ENCODE results near the gene STAT5B. TPM values are rescaled to one million over a fixed set of nuclear protein-coding genes. Genes with fewer than 3 reads are reported as not detected.

Gene STAT5B
- total and polyA plus RNA-seq, 9 of the 15 experiments (the other 6 are each of a cell fraction or from before 2014, with no cell fraction given), result 20.8 to 176 (median 92.4) TPM

- H4K20me1 ChIP-seq (replicated peaks; ENCODE audit: control insufficient read depth, insufficient read depth, low read length), result no peaks in the 10 kb centered on the region
- no peak overlapping the region for H3K4me2 ChIP-seq (ENCODE audit: insufficient read depth, low read length)
- in situ Hi-C loops (cut with MboI), result no loop called here
- DNase-seq (ENCODE audit: extremely low read depth in 1 of 4, low spot score in 3 of 4) (no peak), FAIRE-seq (no peak), ATAC-seq (no peak)
- peak; percentile 10 for TF ChIP-seq MEIS2 (IDR thresholded peaks at IDR 0.05; ENCODE audit: partially characterized antibody)
- no peak for TF ChIP-seq ATF2 (CRISPR knock-in tag; IDR thresholded peaks at IDR 0.05)
- H3K27ac ChIP-seq (ENCODE audit: extremely low read depth, low read depth, low read length), result no peak overlapping the region
- H3K79me2 ChIP-seq (ENCODE audit: control insufficient read depth, insufficient read depth, low read length), result no peaks in the 10 kb centered on the region
- ChIA-PET POLR2A (interaction anchor here (1.3 kb wide), 1 partner anchor 52 kb away, joined by 3 read pairs; no protein-coding TSS in a partner anchor), CTCF (ENCODE audit: low intra/inter-chr PET ratio) (no interaction called here)
- H3K9me1 ChIP-seq (ENCODE audit: control insufficient read depth, insufficient read depth, low read length), result no peaks in the 10 kb centered on the region
- H3K27me3 ChIP-seq (ENCODE audit: control insufficient read depth in 2 of 2, insufficient read depth in 2 of 2, low read length in 2 of 2), result no peaks in the 10 kb centered on the region
- H3K4me3 ChIP-seq, result no peak overlapping the region
- H2AFZ ChIP-seq (ENCODE audit: low read depth, low read length), result no peak overlapping the region
- peaks cover 92% of the 10 kb centered on the region for H3K36me3 ChIP-seq (ENCODE audit: control insufficient read depth, insufficient read depth, low read length)
- WGBS (ENCODE audit: insufficient coverage, low coverage, missing lambda C conversion rate), result 93% methylated on average over 2 of the region's 2 CpGs
- intact Hi-C loops (cut with micrococcal nuclease), result no loop called here
- no TSS peak for BruUV-seq (replicated peaks)
- no peaks in the 10 kb centered on the region for H3K9me3 ChIP-seq (replicated peaks; ENCODE audit: control insufficient read depth, insufficient read depth, low read depth, low read length)
- no peak overlapping the region for H3K9ac ChIP-seq (ENCODE audit: insufficient read depth in 1 of 2, low read depth in 2 of 2, low read length in 2 of 2)
- peaks cover 15% of the 10 kb centered on the region in 2 experiments; a peak in 4 of 5 replicates for H3K4me1 ChIP-seq (replicated peaks in 1 of 2; ENCODE audit: control insufficient read depth in 2 of 2, insufficient read depth in 2 of 2, low read length in 2 of 2)
Observed at GRCh38 chr17:42203354-42203753, 72.8 kb downstream of the STAT5B start.

- no peak for ATAC-seq
Observed at GRCh38 chr17:42202696-42203095, 73.5 kb downstream of the STAT5B start.

More at GRCh38 chr17:42202696-42203095, 73.5 kb downstream of the STAT5B start:
- Histone ChIP-seq H2AFZ (ENCODE audit: low read depth, low read length) (no peak overlapping the region), H3K9ac (ENCODE audit: insufficient read depth in 1 of 2, low read depth in 2 of 2, low read length in 2 of 2) (no peak overlapping the region), H4K20me1 (replicated peaks; ENCODE audit: control insufficient read depth, insufficient read depth, low read length) (no peaks in the 10 kb centered on the region), H3K27ac (ENCODE audit: extremely low read depth, low read depth, low read length) (no peak overlapping the region), H3K27me3 (ENCODE audit: control insufficient read depth in 2 of 2, insufficient read depth in 2 of 2, low read length in 2 of 2) (no peaks in the 10 kb centered on the region), H3K4me2 (ENCODE audit: insufficient read depth, low read length) (no peak overlapping the region), H3K4me3 (no peak overlapping the region), H3K36me3 (ENCODE audit: control insufficient read depth, insufficient read depth, low read length) (peaks cover 87% of the 10 kb centered on the region), H3K4me1 (replicated peaks in 1 of 2; ENCODE audit: control insufficient read depth in 2 of 2, insufficient read depth in 2 of 2, low read length in 2 of 2) (peaks cover 15% of the 10 kb centered on the region in 2 experiments; a peak in 4 of 5 replicates), H3K79me2 (ENCODE audit: control insufficient read depth, insufficient read depth, low read length) (no peaks in the 10 kb centered on the region), H3K9me3 (replicated peaks; ENCODE audit: control insufficient read depth, insufficient read depth, low read depth, low read length) (no peaks in the 10 kb centered on the region), H3K9me1 (ENCODE audit: control insufficient read depth, insufficient read depth, low read length) (no peaks in the 10 kb centered on the region)
- no peak for DNase-seq (ENCODE audit: extremely low read depth in 1 of 4, low spot score in 3 of 4)
- ChIA-PET CTCF (ENCODE audit: low intra/inter-chr PET ratio) (no interaction called here), POLR2A (interaction anchor here (1.3 to 1.4 kb wide), 2 partner anchors 23 to 52 kb away, joined by 3 read pairs; no protein-coding TSS in a partner anchor)
- in situ Hi-C loops (cut with MboI) (no loop called here), intact Hi-C loops (cut with micrococcal nuclease) (no loop called here)
- TF ChIP-seq KLF1 (tag; IDR thresholded peaks at IDR 0.05) (no peak), ZNF79 (CRISPR knock-in tag; IDR thresholded peaks at IDR 0.05; ENCODE audit: low read depth) (no peak)
- TF ChIP-seq, protein P1, sequence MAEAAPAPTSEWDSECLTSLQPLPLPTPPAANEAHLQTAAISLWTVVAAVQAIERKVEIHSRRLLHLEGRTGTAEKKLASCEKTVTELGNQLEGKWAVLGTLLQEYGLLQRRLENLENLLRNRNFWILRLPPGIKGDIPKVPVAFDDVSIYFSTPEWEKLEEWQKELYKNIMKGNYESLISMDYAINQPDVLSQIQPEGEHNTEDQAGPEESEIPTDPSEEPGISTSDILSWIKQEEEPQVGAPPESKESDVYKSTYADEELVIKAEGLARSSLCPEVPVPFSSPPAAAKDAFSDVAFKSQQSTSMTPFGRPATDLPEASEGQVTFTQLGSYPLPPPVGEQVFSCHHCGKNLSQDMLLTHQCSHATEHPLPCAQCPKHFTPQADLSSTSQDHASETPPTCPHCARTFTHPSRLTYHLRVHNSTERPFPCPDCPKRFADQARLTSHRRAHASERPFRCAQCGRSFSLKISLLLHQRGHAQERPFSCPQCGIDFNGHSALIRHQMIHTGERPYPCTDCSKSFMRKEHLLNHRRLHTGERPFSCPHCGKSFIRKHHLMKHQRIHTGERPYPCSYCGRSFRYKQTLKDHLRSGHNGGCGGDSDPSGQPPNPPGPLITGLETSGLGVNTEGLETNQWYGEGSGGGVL (CRISPR knock-in tag; IDR thresholded peaks at IDR 0.05), result no peak
- no peak for FAIRE-seq
- no TSS peak for BruUV-seq (replicated peaks)
- 98% methylated on average over 5 of the region's 5 CpGs for WGBS (ENCODE audit: insufficient coverage, low coverage, missing lambda C conversion rate)

Data from K562 (cell line).